Superior temporal gyrus (tissue), 1 donor: ENCODE measurements around the gene RNASEL.

ENCODE experiments used
- DNase-seq: peaks from one replicate; pipeline ENCODE4 v3.0.0-alpha.2; 2016; ENCODE audit errors: extremely low spot score

Gene RNASEL

DNA sequence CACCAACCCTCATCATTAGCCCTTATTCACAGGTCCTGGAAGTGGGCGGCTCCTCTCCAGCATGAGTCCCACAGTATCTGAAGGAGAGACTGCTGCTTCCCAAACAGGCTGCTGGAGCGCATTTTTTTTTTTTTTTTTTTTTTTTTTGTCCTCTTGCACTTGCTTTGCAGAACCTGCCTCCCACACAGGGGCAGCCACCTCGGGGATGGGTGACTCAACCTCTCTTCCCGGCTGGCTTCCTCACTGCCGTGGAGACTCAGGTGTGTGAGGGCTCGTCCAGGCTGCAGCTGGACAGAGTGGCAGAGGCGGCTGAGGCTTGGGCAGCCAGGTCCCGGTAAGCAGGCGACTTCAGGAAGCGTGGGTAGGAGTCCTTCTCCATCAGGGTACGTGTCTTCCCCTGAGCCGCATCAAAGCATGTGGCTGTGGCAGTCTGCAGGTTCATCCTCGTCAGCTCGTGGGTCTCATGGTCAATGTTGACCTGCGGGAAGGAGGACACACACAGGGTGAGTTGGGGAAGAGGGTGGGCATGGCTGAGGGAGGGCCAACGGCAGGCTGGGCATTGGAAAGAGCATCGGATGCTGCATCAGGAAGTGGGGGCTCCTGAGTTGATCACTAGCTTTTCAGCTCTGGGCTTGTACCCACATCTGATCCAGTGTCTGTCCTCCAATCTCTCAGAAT lies 11.1 kb upstream of the RNASEL start:
- DNase-seq = no peak

DNA sequence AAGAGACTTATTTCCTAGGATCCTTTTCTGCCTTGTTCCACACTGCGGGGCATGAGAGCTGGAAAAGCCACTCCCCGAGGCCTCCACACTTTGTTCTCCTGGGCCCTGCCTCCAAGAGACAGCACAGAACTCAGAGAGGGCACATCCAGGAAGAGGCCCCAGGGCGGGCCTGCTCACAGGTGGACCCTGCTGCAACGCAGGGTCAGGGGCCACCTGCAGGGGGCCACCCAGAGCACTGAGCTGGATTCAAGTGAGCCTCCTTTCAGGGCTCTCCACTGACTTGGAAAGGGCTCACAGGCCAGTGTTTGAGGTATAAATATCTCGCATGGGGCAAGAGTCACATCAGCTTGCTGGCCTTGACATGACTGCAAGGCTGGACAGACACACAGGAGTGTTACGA lies 10.3 kb upstream of the RNASEL start:
- DNase-seq = no peak

DNA sequence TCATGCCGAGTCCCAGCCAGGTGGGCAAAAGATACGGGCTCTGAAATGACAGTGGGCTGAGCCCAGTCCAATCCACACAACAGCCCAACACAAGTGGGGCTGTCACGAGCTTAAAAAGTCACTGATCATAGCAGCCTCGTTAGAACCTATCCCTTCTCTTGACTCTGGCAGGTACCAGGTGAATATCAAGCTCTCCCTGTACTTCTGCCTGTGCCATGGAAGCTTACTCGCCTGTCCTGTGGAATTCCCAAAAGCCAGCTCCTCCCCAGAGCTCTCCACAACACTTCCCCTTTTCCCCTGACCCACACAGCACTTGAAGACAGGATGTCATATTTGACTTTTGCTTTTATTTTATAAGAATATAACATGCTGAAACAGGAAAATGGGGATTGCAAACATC lies 9.2 kb upstream of the RNASEL start:
- DNase-seq = no peak

DNA sequence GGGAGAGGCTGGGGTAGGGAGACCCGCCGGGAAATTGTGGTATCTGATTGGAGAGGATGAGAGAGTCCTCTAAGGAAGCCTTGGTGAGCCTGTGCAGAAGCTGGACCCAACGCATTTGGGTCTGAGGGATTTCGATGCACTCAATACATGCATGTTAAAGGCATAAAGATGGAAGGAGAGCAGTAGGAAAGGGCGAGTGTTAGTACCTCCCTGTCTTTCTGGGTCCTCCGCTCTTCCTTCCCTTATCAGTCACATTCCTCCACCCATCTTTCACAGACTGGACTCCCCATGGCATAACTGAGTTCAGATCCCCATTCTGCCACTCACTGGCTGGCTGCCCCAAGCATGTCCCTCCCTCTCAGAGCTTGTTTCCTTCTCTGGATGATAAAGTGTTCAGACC lies 7.9 kb upstream of the RNASEL start:
- DNase-seq = no peak

DNA sequence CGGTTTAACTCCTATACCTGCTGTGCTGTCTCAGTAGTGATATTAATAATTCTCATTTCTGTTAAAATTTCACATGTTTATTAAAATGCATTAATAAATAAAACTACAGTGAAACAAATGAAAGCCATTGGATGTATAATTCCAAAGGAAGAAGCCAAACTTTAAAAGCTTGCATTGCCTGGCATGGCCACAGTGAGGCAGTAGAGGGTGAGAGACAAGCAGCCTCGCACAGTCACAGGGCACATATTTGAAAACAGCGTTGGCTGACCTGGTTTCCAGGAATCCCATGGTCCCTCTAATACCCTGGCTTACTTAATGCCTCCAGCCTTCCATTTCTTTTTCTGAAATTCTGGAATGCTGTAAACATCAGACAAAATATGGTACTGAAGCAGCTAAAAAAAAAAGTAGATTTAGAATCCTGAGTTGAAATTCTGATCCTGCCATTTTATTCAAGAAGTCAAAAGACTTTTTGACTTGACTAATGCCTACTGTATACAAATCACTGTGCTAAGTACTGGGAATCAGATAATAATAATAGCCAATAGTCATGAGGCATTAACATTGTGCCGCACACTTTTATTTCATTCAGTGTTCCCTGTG lies 6.7 kb upstream of the RNASEL start:
- DNase-seq = peak; percentile 80

DNA sequence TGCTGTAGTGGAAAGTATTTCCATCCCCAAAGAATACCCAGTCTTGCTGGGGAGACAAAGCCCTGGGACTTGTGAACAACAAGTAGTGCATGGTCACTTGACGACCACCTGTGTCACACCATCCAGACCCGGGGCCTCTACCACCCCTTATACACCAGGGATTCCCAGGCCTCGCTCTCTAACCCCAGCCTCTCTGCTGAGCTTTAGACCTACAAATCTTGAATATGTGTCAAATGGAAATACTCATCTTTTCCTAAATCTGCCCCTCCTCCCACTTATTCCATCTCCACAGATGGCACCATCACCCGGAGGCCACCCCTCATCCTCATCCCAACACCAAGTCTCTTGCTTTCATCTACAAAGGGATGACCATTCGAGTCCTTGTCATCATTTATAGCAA lies 875 bp upstream of the RNASEL start:
- no peak for DNase-seq

DNA sequence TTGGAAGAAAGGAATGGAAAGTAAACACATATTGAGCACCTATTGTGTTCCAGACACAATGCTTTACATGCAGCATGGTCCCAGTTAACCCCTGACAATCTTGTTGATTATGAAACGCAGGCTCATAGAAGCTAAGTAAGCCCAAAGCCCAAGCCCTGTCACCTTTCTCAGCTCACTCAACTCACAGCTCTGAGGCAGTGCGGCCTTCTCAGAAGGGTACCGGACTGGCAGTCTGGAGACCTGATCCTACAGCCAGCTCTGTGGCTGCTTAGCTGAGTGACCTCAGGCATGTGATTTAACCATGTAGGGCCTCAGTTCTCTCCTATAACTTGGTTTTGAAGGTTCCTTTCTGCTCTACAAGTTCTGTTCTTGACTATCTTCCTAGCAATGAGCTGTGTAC lies 464 bp upstream of the RNASEL start:
- DNase-seq = no peak

DNA sequence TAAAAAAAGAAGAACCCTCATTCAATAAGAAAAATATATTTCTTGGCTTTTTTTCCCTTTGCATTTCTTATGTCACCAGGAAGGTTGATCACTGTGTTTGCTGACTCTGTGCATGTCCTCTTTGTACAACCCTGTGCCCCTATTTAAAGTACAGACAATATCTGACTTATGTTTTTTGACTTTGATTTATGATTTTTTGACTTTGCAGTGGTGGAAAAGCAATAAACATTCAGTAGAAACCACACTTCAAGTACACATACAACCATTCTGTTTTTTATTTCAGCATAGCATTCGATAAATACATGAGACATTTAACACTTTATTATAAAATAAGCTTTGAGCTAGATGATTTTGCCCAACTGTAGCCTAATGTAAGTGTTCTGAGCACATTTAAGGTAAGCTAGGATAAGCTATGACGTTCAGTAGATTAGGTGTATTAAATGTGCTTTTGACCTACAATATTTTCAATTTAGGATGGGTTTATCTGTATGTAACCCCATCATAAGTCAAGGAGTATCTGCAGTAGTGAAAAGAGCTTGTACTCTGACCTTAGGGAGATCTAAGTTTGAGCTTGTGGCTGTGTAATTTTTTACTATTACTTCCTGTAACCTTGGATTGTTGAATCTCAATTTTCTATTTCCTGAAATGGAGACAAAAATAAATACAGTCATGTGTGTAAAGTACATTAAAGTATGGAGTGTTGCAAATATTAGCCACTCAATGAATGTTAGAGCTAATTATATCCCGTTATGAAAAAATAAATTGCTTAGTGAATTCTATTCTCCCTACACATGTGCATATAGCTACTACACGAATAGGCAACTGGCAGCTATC lies 1.2 kb downstream of the RNASEL start:
- DNase-seq = no peak

DNA sequence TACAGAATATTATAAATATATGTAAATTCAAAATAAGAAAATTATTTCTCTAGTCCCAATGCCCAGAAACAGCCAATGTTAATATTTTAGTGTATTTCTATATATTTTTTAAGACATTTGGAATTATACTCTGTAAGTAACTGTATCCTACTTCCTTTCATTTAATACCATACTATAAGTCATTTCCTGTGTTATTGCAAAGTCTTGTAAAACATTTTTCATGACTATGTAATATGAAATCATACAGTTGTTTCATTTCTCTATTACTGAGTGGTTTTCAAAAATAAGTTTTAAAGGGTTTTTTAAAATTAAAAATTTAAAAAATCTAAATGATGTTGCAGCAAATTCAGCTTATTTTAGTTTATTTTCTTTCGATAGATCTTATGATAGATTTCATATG lies 2.0 kb downstream of the RNASEL start:
- DNase-seq = no peak

DNA sequence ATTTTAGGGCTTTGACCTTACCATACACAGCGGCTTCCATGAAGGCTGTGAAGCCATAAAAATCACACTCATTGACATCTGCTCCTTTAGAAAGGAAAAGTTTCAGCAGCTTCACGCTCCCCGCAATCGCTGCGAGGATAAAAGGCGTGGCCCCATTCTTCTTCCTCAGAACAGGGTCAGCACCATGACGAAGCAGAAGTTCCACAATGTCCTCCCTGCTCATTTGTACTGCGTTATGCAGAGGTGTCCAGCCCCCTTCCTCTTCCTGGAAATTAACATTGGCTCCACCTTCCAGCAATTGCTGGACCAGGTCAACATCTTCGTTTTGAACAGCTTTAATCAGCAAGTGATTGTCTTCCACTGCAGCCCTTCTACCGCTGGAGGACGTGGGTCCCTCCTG lies 2.7 kb downstream of the RNASEL start:
- no peak for DNase-seq

DNA sequence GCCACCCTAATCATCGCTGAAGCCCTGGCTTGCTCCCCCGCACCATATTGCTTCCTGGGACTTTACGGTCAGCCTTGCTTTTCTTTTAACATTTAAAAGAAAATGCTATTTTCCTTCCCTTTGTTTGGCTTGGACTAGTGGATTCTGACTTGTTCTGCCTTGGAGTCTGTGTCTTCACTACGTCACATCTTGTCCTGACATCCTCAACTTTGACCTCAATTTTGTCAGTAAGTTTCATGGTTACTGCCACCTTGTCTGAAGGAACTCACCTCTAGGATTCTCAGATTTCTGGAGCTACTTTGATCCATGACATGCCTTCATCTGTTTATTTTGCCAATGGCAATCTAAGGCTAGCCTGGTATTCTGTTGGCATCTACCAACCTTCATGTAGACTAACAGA lies 4.3 kb downstream of the RNASEL start:
- DNase-seq = no peak

DNA sequence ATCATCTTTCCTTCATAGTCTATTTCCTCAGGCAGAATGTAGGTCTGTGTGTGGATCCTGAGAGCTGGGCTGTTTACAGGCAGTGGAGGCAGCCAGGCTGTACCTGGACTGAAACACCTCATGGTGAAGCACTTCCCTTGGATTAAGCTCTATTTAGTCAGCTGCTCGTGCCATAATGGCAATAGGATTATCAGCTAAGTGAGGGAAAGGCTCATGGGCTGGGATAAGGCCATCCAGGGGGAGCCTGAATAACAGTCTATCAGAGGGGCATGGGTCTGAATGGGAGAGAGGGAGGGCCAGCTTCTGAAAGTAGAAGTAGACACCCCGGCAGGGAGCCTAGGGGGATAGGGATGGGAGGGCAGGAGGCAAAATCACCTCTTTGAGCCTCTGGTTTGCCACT lies 8.3 kb downstream of the RNASEL start:
- DNase-seq = no peak

DNA sequence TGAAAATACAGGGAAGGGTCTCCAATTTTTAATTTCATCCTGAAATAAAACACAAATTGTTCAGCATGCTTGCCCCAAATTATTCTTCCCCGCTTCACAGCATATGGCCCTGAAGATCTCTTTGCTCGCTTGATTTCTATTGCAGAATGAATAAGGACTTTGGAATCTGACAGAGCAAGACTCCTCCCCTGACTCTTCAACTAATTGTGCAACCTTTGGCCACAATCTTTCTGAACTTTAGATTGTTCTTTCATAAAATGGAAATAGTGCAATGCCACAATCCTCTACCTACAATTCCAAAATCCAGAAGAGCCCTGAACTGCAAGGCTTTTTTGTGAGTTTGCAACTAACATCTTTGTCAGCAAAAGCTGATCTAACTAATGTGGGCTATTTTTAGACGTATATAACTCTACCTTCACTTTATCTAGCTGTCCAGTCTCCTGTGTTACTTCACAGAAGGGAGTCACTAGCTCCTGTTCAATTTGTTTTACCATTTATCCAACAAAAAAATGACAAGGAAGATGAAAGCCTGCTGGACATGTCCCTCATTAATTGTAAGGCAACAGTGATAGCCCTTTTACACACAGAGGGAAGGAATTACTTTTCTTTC lies 13.4 kb downstream of the RNASEL start:
- DNase-seq = no peak

DNA sequence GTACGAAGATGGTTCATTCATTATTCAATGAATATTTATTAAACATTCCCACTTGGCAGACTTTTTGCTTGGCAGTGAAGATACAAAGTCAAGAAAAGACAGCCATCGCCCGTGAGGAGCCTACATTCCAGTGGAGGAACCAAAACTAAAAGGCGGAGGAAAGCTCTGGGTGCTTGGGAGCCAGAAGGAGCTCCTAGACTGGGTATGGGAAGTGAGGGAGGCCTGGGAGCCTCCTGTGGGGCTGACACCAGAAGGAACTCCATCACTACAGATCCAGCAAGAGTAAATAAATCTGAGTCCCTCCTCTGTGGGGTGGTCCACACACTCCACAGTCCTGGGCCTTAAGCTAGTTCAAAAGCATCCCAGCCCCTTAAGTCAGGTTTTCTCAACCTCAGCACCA lies 14.9 kb downstream of the RNASEL start:
- DNase-seq = no peak

DNA sequence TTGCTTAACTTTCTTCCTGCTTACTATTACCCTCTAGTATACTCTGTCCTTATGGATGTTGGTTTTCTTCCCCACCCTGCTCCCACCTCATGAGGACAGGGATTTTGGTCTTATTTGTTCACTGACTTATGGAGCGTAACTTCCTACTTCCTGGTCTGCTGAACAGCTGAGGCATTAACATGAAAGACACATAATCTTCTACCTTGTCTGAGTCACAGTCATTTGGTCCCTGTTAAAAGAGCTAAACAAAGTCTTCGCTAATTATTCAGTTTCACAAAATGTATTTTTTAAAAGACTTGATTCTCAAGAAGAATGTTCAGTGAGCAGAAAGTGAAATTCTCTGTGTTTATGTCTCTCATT lies 18.5 kb downstream of the RNASEL start:
- DNase-seq = no peak

DNA sequence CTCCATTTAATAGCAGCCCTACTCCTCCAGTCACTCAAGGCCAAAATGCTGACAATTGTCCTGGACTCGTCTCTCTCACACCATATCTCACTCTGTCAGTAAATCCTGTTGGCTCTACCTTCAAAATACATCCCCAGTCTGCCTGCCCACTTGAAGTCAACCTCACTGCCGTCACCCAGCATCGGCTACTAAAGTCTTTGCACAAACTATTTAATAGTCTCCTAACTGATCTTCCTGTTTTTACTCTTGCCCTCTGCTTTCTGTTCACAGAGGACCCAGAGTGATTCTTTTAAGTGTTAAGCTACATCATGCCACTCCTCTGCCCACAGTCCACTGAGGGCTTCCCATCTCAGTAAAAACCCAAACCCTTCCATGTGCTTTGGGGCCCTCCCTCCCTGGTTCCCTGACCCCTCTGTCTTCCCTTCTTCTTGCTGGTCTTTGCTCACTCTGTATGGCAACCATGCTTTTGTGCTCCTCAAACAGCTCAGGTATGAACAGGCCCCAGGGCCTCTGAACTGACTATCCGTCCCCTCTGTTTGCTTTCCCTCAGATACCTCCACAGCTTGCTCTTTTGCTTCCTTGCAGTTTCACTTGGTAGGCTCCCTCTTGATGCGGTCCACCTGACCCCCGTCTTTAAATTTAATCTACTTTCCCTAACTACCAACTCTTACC lies 19.0 kb downstream of the RNASEL start:
- DNase-seq = no peak

DNA sequence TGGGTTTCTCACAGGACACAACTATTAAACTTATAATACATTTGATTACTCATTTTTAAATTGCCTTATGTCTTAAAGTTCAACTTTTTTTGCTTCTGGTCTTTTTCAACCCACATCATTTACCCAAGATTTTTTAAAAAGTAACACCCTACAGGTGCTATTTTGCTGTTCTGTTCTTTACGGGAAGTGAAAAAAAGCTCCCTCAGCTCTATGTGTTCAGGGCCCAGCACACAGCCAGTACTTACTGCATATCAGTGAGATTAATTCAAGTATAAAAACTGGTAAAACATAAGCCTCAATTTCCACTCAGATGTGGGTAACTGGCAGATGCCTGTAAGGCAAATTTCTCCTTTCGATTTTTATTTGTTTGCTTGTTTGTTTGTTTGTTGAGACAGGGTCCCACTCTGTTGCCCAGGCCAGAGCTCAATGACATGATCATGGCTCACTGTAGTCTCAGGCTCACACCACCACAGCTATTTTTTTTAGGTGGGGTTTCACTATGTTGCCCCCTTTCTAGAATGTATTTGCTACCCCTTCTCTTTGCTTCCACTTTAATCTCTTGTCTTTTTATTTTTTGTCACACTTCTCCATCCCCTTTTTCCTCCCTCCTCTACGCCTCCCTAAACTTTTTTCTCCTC lies 20.3 kb downstream of the RNASEL start:
- no peak for DNase-seq

DNA sequence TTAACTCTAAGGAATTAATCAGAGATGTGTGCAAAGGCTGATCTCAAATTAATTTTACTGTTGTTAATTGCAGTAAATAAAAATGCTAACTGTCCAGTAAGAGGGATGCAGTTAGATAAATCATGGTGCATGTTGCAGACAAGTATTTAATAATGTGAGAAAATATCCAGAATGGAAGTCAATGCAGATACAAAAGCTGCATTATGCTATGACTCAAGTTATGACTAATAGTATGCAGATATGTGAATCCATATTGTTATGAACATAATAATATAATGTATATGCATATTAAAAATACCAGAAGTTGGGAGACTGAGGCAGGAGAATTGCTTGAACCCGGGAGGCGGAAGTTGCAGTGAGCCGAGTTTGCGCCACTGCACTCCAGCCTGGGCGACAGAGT lies 21.4 kb downstream of the RNASEL start:
- no peak for DNase-seq

DNA sequence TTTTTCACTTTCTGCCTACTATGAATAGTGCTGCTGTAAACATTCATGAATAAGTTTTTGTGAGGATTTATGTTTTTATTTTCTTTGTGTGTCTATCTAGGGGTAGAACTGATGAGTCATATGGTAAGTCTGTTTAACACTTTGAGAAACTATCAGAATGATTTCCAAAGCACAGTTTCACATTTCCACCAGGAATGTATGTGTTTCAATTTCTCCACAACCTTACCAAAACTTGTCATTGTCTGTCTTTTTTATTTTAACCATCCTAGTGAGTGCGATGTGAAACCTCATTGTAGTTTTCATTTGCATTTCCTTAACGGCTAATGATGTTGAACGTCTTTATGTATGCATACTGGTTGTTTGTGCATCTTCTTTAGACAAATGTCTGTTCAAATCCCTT lies 23.5 kb downstream of the RNASEL start:
- DNase-seq = no peak

DNA sequence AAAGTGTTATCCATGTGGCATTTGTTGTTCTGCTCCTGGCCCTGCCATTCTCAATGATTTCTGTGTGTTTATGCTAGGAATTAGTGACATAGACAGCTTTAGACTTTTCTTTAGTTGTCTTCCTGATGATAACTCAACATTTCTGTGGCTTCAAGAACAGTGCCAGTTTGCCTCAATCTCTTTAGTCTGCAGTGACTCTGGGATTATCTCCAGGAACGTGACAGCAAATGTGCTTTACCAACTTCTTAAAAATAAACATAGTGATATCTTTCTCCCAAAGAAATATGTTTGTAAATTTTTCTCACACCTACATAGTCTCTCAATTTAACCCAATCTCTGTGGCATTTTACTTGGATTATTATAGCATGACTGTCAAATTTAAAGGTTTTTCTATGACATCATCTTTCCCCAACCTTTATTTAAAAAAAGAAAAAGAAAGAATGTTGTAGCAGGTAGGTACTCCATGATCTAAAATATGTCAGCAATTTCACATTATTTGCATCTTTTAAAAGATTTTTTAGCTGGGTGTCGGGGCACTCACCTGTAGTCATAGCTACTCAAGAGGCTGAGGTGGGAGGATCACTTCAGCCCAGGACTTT lies 24.6 kb downstream of the RNASEL start:
- DNase-seq = no peak

DNA sequence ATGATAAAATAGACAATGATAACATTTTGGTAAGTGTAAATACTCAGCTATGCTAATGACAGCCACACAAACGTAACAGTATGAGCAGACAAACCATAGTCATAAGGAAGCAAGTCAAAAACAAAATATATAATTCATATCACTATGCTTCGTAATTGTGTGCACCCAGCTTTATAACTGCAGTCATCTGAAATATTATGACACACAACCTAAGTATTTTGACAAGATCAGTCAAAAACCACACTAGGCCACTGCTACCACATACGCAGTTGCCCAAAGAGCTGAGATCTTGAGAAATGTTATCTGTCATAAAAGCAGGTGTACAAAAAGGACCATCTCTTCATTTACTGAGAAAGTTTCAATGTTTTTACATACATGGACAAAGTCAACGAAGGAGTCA lies 26.0 kb downstream of the RNASEL start:
- no peak for DNase-seq
